Myocyte (in vitro differentiated cells): ENCODE data around the gene DEFB129. TPM values are rescaled to one million over a fixed set of nuclear protein-coding genes. Genes with fewer than 3 reads are reported as not detected.
"Not testable (repeated sequence)": the region's sequence is repeated elsewhere in the genome, so short reads cannot be mapped to it uniquely, and the experiment has no call there.

Experiments
- DNase-seq: peaks from one replicate; pipeline ENCODE4 v3.0.0-alpha.2; 2012; ENCODE audit warnings: low read depth
- total RNA-seq: library from RNA; depleted of rRNA; stranded (reverse); fragments of >200 nt; gene quantifications from 2 replicates; pipeline ENCODE4 v1.2.3, GENCODE V29; 2014

DEFB129 gene
- total RNA-seq, 1 donor from 2014 or later, result not detected

GRCh38 chr20:252801-253200, 25.7 kb downstream of the DEFB129 start:
- DNase-seq, result no peak

- not testable (repeated sequence) for DNase-seq
These were observed 26.4 kb downstream of the DEFB129 start for GRCh38 chr20:253447-253846.

GRCh38 chr20:257419-257818, 30.4 kb downstream of the DEFB129 start, which contains the start of gene DEFB132:
Gene DEFB132, plus strand, starts transcription at chr20:257724. Its CDS starts 55 bp downstream, at chr20:257779.
- DNase-seq, result no peak

DNA sequence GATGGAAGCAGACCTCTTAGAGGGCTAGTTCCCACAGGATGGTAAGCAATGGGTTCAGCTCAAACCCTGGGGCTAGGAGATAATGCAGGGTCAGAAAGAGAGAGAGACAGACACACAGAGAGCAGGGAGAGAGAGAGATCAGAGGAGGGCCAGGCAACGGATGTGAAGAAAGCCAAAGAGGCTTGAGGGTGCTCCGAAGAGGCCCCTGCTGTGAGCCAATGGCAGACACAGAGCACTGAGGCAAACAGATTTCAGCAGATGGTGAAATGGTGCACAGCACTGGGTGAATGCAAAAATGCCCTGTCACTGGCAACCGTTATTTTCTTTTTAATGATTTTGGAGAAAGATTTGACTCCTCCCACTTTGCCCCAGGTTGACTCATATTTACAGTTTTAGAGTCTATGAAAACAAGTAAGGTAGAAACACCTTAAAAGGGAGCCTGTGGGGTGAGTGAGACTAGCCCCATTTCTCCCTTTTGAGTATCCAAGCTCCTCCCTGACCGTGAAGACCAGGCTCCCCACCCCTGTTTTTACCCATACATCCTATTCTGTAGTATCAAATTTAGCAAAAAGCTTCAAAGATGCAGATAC, 31.3 kb downstream of the DEFB129 start:
- DNase-seq, result no peak

GRCh38 chr20:258963-259362, 31.9 kb downstream of the DEFB129 start:
- no peak for DNase-seq

DNA sequence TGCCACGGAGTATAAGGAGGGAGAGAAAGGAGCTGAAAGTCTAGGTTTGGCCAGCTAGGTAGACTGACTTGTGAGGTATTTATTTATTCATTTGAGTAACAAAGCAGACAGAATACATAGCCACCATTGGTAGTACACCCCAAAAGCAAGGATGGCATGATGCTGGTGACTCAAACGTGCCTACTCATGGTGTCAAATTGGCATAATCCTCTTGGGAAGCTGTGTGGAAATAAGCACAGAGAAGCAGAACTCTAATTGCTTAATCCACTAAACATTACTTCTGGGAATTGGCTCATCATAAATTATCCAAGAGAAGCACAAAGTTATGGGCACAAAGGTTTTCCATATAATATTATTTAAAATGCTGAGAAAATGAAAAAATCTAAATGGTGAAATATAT, 32.9 kb downstream of the DEFB129 start:
- no peak for DNase-seq

DNA sequence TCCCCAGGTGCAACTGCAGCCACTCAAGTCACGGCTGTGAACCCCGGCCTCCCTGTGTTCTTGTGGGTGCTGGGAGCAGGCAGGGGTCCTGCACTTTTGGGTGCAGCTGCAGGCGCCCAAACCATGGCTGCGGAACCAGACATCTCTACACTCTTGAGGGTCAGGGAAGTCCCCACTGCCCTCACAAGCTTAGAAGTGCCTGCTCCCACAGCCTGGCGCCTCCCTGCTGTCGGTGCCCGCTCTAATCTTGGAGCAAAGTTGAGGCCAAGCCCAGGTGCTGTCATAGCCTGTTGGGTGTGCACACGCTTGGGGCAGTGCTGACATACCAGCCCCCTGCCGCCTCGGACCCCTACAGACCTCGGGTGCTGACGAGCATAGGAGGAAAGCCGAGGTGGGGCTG, 36.6 kb downstream of the DEFB129 start:
- no peak for DNase-seq

DNA sequence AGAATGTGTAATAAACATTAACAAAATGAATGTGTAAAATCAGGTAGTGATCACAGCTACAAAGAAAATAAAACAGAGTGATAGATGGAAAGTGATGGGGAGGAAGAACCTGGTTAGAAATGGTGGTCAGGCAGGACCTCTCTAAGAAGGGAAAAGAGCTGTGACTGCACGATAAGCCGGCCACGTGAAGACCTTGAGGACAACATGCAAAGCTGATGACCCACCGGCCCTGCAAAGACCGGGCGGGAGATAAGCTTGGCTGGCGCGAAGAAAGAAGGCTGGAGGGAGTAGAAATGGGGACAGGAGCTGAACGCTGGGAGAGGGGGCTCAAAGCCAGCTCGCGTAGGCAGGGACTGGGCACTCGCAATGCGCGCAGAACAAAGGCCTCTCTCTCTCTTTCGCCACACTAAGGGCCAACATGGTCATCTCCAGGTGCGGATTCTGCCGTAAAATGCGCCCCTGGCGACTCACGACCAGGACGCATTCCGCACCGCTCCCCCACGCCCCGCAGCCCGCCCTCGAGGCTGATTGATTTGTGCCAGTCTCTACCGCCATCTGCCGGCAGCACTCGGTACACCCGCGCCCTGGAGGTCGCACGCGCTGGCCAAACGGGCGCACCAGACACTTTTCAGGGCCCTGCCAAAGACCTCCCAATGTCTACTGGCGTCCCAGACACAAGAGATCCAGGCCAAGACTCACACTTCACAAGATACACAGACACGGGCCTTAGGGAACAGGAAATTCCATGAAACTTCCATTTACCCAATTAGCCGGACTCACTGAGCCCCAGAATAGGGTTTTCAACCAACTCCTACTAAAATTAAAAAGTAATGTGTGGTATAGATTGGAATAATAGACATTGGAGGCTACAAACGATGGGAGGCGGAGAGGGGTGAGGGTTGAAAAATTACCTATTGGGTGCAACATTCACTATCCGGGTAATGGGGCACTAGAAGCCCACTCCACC, 39.8 kb downstream of the DEFB129 start:
- DNase-seq, result peak; percentile 77

GRCh38 chr20:270517-270916, 43.5 kb downstream of the DEFB129 start:
- no peak for DNase-seq

DNA sequence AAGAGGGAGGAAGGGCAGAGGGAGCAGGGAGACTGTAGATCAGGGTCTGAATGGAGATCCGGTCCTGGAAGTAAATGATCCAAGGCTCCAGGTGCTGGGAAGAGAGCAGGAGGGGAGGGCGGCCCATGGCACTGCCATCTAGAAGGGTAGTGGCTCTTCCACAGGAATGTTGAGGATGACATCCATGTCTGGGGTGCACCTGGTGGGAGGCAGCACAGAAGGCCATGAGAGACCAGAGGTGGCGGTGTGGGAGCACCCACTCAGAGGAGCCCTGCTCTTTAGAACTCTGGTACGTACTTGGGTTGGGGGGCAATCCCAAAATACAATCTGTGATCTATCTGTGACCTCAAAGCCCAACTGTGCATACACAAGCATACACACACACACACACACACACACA, 44.0 kb downstream of the DEFB129 start:
- DNase-seq, result no peak

DNA sequence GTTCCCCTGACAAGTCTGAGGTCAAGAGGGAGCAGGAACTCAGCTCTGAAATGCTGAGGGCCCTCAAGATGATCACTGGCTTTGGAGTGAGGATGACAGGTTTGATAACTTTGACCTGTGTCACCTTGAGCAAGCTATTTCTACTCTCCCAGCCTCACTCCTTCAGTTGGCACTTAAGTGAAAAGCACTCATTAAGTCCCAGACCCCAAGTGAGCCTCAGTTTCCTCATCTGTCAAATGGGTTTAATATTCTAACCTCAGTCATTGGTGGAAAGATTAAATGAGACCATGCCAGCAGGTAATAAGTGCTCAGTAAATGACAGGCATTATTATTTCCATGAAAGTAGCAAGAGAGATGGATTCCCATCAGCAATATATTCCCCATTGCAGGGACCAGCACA, 44.5 kb downstream of the DEFB129 start:
- no peak for DNase-seq

DNA sequence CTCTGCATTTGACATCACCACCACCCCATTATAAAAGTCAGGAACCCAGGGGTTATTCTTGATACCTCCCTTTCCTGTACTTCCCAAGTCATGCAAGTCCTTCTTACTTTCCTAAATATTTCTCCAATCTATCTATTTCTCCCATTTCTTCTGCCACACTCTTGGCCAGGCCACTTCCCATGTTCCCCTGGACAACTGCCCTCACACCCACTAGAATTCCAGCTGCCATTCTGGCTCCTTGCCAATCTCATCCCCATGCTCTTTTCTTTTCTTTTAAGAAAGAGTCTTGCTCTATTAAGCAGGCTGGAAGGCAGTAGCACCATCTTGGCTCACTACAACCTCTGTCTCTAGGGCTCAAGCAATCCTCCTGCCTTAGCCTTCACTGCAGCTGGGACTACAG, 45.7 kb downstream of the DEFB129 start:
- peak; percentile 60 for DNase-seq

DNA sequence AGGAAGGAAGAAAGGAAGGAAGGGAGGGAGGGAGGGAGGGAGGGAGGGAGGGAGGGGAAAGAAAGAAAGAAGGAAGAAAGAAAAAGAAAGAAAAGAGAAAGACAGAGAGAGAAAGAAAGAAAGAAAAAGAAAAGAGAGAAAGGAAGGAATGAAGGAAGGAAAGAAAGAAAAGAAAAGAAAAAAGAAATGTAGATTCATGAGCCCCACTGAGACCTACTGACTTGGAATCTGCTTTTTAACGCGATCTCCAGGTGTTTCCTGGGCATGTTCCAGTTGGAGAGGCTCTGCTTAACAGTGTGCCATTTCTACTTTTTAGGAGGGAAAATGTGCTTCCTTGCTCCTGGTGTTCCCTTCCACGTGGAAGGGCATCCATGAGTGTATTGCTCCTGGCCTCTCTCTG, 46.8 kb downstream of the DEFB129 start:
- DNase-seq, result no peak

DNA sequence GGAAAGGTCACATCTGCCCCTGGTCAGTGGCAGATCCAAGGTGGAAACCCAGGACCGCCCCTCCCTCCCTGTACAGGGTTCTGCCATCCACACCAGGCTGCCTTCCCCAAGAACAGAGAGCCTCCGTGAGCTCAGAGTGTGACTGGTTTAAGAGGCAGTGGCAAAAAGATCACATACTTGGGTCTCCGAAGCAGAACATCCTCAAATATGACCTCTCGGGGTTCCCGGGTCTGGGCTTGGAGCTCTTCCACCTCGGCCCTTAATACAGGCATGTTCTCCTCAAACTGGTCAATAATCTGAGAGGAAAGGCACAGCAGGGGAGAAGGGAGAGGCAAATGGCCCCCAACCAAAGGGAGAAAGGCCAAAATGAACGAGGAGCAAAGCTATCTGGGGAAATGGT, 48.7 kb downstream of the DEFB129 start:
- DNase-seq, result no peak

GRCh38 chr20:276620-277495, 49.8 kb downstream of the DEFB129 start:
- DNase-seq, result no peak

- DNase-seq, result no peak
These were observed 50.4 kb downstream of the DEFB129 start for GRCh38 chr20:277496-277781.

DNA sequence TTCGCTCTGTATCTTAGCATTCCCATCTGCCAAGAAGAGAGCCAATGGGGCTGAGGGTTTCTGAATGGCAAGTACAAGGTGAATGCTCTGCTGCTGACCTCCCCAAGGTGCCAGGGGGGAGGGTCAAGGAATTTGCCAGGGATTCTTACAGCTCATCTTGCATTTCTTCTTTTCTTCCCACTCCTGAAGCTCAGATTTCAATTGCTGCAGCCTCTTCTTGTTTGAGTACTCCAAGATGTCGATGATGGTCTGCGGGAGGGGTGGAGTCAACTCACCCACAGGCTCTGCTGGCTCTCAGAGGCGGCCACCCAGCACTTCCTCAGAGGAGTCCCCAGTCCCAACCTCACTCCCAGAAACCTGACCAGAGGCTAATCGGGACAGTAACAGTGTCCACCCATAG, 51.1 kb downstream of the DEFB129 start:
- no peak for DNase-seq

DNA sequence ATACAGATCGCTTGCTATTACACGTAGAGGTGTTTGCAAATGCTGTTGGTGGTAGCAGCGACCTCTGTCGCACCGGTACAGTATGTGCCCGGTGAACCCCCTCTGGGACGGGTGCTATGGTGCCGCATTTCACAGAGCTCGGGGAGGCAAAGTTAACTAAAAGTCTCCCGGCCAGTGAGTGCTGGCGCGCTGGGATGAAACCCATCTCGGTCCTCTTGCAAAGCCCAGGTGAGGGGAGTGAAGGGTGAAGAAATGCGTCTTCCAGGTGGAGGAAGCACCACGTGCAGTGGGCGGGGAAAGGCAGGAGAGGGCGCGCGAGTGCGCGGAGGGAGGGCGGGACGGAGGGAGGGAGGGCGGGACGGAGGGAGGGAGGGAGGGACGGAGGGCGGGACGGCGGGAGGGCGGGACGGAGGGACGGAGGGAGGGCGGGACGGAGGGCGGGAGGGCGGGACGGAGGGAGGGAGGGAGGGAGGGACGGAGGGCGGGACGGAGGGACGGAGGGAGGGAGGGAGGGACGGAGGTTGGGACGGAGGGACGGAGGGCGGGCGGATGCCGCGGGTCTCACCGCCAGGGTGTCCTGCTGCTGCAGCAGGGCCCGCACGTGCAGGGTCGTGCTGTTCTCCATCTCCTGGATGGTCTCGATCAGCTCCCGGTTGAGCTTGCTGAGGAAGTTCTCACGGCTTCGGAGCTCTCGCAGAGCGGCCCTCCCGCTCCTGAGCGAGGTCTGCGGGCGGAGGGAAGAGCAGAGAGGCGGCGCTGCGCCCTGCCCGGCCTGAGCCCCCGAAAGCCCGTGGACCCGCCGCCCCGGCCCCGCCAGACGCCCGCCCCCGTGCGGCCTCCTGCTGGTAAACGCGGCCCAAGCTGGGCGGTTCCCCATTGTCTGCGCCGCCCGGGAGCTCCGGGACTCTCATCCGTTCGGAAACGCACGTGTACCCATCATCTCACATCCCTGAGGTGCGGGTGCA, 51.8 kb downstream of the DEFB129 start:
- no peak for DNase-seq
